ENCODE measurements around the gene TCTA.

The TCTA gene

GRCh38 chr3:49411968-49412631 lies at the start of gene TCTA, which contains the start of gene RHOA:
Gene TCTA (plus strand): TSS chr3:49412423. CDS start chr3:49412427, 4 bp downstream.
Gene RHOA (minus strand): TSS chr3:49411976. CDS start chr3:49375589, 36,387 bp downstream.
- TF ChIP-seq CTCF (IDR thresholded peaks at IDR 0.05; ENCODE audit: low read depth, low read length), result no peak
- peak within 1 kb of the TSS; percentile 87 to 95 for H3K4me3 ChIP-seq (replicated peaks in 1 of 2; ENCODE audit: low read depth in 2 of 2, low read length in 2 of 2)
- DNase-seq (ENCODE audit: low read depth in 2 of 2), result peak; percentile 100

- TF ChIP-seq CTCF (IDR thresholded peaks at IDR 0.05; ENCODE audit: low read depth, low read length), result no peak
- DNase-seq (ENCODE audit: low read depth in 2 of 2), result no peak
- no peak overlapping the region for H3K4me3 ChIP-seq (replicated peaks in 1 of 2; ENCODE audit: low read depth in 2 of 2, low read length in 2 of 2)
Measured at GRCh38 chr3:49362561-49362960, 49.7 kb upstream of the TCTA start.

GRCh38 chr3:49370585-49371290 lies 41.5 kb upstream of the TCTA start:
- no peak for DNase-seq (ENCODE audit: low read depth in 2 of 2)
- TF ChIP-seq CTCF (IDR thresholded peaks at IDR 0.05; ENCODE audit: low read depth, low read length), result no peak
- no peak overlapping the region for H3K4me3 ChIP-seq (replicated peaks in 1 of 2; ENCODE audit: low read depth in 2 of 2, low read length in 2 of 2)

- no peak for DNase-seq (ENCODE audit: low read depth in 2 of 2)
- H3K4me3 ChIP-seq (replicated peaks in 1 of 2; ENCODE audit: low read depth in 2 of 2, low read length in 2 of 2), result no peak overlapping the region
- no peak for TF ChIP-seq CTCF (IDR thresholded peaks at IDR 0.05; ENCODE audit: low read depth, low read length)
Measured at GRCh38 chr3:49371946-49372345, 40.3 kb upstream of the TCTA start.

- H3K4me3 ChIP-seq (replicated peaks in 1 of 2; ENCODE audit: low read depth in 2 of 2, low read length in 2 of 2), result no peak overlapping the region
- TF ChIP-seq CTCF (IDR thresholded peaks at IDR 0.05; ENCODE audit: low read depth, low read length), result no peak
- DNase-seq (ENCODE audit: low read depth in 2 of 2), result peak; percentile 35 to 85
Measured at GRCh38 chr3:49377483-49377882, 34.7 kb upstream of the TCTA start.

- peak; percentile 80 to 92 for DNase-seq (ENCODE audit: low read depth in 2 of 2)
- H3K4me3 ChIP-seq (replicated peaks in 1 of 2; ENCODE audit: low read depth in 2 of 2, low read length in 2 of 2), result no peak overlapping the region
- TF ChIP-seq CTCF (IDR thresholded peaks at IDR 0.05; ENCODE audit: low read depth, low read length), result no peak
Measured at GRCh38 chr3:49378249-49378895, 33.9 kb upstream of the TCTA start.
